Measurements from ENCODE around the gene SPHK1.

SPHK1 gene

DNA sequence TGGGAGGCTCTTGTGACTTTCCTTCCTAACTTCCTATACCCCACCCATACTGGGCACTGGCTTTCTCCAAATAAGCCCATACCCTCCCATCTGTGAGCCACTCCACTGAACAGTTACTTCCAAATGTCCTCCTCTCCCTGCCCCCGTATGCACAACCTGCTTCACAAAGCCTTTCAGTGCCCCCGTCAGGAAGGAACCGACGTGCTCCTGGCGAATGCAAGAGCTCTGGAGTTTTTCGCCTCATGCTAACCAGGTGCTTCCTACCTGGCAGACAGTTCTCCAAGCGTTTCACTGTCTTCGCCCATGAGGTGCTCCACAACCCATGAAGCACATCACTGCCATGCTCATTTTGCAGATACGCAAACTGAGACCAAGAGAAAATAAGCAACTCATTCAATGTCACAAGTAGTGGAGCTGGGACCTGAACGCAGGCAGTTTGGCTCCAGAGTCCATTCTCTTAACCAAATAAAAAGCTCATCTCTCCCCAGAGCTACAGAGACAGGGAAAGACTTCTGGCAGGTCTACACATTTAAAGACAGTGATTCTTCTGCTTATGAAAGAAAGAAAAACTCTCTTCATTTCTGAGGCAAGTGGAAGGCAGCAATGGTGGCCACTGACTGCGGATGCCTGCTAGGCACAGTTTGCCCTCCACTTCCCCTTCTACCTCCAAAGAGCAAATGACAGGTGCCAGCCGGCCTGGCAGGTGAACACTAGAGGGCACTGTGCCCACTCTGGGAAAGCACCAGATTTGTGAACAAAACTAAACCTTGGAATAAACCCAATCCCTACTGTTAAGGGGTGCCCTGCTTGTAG lies 23.8 kb downstream of the SPHK1 start:
- DNase-seq: peak; percentile 49

GRCh38 chr17:76410328-76410965 lies 26.0 kb downstream of the SPHK1 start:
- DNase-seq: no peak

- DNase-seq: no peak
Observed at GRCh38 chr17:76411247-76411646, 26.8 kb downstream of the SPHK1 start.

GRCh38 chr17:76414334-76415295 lies 30.2 kb downstream of the SPHK1 start:
- no peak for DNase-seq

GRCh38 chr17:76415786-76416185 lies 31.4 kb downstream of the SPHK1 start:
- no peak for DNase-seq

DNA sequence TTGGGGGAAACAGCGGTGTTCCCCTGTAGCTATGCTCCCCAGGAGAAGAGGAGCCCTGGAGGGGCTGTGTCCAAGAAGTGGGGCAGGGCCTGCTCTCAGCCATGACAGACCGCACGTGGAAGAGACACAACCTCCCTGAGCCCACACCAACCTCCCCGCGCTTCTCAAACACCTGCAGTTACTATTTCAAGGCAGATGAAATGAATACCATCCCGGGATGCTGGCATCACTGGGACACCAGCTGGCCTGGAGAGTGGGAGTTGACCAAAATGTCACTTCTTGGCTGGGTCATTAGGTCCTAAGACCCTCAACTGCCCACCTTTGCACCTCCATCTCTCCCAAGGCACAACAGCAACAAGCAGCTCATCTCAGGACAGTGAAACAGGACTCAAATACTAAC lies 32.0 kb downstream of the SPHK1 start:
- DNase-seq: no peak

DNA sequence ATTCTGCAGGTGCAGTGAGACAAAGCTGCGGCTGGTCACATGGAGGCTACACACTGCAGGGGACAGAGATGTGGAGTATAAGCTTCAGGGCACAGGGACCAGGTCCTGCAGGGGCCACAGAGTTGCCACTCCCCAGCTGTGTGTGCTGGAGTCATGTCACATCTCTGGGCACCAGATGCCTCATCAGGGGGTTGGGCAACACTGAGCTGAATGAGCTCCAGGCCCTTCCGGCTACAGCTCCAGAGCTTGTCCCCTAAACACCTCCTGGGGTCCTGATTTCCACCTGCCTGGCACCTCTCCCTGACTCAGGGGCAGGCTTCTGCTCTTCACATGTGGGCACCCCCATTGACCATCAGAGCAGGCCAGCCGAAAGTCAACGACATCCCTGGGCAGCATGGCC lies 32.5 kb downstream of the SPHK1 start:
- DNase-seq: no peak

GRCh38 chr17:76417499-76418143 lies 33.2 kb downstream of the SPHK1 start:
- no peak for DNase-seq

- DNase-seq: no peak
Observed at GRCh38 chr17:76419576-76420260, 35.3 kb downstream of the SPHK1 start.

- no peak for DNase-seq
Observed at GRCh38 chr17:76420356-76421043, 36.1 kb downstream of the SPHK1 start.

- DNase-seq: no peak
Observed at GRCh38 chr17:76421044-76421407, 36.6 kb downstream of the SPHK1 start.

GRCh38 chr17:76422406-76422805 lies 38.0 kb downstream of the SPHK1 start:
- no peak for DNase-seq

DNA sequence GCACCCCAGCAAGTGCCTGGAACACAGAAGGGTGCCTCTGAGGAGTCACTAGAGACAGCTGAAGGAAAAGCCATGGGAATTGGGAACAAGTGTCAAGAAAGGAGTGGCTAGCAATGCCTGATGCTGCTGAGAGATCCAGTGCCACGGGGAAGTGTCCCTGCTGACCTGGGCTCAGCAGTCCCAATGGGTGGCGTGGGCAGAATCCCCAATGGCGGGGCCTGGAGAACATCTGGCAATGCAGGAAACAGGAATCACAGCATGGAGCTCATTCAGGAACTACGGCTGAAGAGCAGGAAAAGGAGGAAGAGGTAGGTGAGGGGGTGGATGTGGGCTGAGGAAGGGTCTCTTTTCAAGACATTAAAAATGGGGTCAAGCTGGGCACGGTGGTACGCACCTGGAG lies 38.5 kb downstream of the SPHK1 start:
- DNase-seq: no peak

- no peak for DNase-seq
Observed at GRCh38 chr17:76426853-76427252, 42.4 kb downstream of the SPHK1 start.

GRCh38 chr17:76427501-76428231 lies 43.3 kb downstream of the SPHK1 start:
- DNase-seq: no peak

- DNase-seq: no peak
Observed at GRCh38 chr17:76428511-76428910, 44.1 kb downstream of the SPHK1 start.

DNA sequence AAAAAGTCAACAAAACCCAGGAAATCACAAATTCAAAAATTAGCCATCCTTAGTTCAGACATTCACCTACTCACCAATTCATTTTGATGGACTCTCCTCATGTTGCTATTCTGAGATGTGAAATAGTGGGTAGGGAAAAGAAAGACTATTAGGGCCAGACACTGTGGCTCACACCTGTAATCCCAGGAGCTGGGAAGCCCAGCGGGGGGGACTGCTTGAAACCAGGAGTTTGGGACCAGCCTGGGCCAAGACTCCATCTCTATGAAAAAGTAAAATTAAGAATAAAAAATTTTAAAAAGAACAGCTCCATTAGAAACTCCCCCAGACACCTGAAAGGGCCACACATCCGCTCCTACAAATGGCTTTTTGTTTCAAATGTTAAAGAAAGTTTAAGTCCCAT lies 47.1 kb downstream of the SPHK1 start:
- DNase-seq: no peak

GRCh38 chr17:76432004-76432403 lies 47.6 kb downstream of the SPHK1 start:
- DNase-seq: no peak

DNA sequence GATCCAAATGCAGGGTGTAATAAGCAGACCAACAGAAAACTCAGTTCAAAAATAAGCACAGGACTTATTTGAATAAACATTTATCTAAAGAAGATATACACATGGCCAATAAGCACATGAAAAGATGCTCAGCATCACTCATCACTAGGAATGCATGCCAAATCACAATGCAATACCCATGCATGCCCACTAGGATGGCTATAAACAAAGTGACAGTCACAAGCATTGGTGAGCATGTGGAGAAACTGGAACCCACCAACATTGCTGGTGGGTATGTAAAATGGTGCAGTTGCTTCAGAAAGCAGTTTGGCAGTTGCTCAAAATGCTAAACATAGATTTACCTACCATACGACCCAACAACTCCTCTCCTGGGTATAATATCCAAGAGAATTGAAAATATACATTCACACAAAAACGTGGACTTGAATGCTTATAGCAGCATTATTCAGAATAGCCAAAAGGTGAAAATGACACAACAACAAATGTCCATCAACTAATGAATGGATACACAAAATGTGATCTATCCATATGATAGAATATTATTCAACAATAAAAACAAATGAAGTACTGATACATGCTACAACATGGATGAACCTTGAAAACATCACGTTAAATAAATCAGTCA lies 48.4 kb downstream of the SPHK1 start:
- no peak for DNase-seq

GRCh38 chr17:76433693-76434092 lies 49.3 kb downstream of the SPHK1 start:
- no peak for DNase-seq

- DNase-seq: no peak
Observed at GRCh38 chr17:76434870-76435269, 50.5 kb downstream of the SPHK1 start.

Data from activated effector memory CD4-positive, alpha-beta T cell treated with Interleukin-2 at 50 U/mL for 16 hours (primary cell).